Gastrocnemius medialis (tissue), 4 donors: Measurements from ENCODE around the gene TTC17.

Experiments used
- CTCF ChIP-seq, 5 experiments: fragments of 450-650 bp in 3 of 5; fragments of 200-600 bp in 2 of 5; sonication (generic) in 2 of 5; IDR thresholded peaks in 4 of 5; conservative IDR thresholded peaks in 1 of 5; 1 replicate in 4 of 5; 2 replicates in 1 of 5; pipeline ENCODE4 v1.5.1; 2016 to 2019; ENCODE audit warnings: antibody characterized with exemption in 5 of 5, mild to moderate bottlenecking in 3 of 5, moderate library complexity in 3 of 5
- POLR2A ChIP-seq, 2 donors: fragments of 450-650 bp; IDR thresholded peaks; one replicate each; pipeline ENCODE4 v1.6.1; 2017; ENCODE audit warnings: antibody characterized with exemption in 2 of 2, mild to moderate bottlenecking in 2 of 2, moderate library complexity in 2 of 2

DNA sequence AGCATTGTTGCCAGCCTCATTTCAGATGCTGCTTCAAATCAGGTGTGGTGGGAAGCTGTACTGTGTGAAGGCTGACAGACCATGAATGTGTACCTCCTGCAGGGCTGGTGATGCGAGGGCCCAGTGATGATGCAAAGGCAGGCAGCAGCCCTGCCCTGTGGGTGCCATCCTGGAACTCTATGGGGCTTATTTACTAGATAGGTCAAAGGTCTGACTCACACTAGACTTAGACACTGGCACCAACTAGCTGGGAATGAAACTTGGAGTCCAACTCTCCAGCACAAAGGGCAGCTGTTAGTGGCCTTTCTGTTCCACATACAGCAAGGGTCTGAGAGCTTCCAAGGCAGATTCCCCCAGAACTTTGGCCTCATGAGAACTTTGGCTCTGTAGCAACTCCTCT is 138.4 kb downstream of the TTC17 start:
- TF ChIP-seq CTCF (IDR thresholded peaks at IDR 0.05 in 4 of 5, conservative IDR thresholded peaks at IDR 0.05 in 1 of 5) (no peak), POLR2A (IDR thresholded peaks at IDR 0.05) (no peak)
